ENCODE data around the gene IGFBP5. TPM values are rescaled to one million over a fixed set of nuclear protein-coding genes. Genes with fewer than 3 reads are reported as not detected.

IGFBP5 gene
- total and polyA plus RNA-seq, 10 of the 15 experiments (the other 5 are each of a cell fraction or from before 2014, with no cell fraction given): 2.8 TPM; not detected in 9

GRCh38 chr2:216650626-216651257, 44.6 kb downstream of the IGFBP5 start:
- CTCF ChIA-PET: interaction anchor here (1.2 to 6.0 kb wide), 4 partner anchors 11 to 135 kb away, joined by 3 to 42 read pairs (median 4); no protein-coding TSS in a partner anchor
- Histone ChIP-seq H2AFZ (ENCODE audit: control insufficient read depth, low read depth, low read length) (no peak overlapping the region), H3K4me2 (ENCODE audit: control insufficient read depth, insufficient read depth) (no peak overlapping the region), H3K27me3 (replicated peaks in 1 of 2; ENCODE audit: control insufficient read depth in 2 of 2, insufficient read depth in 2 of 2, low read length in 1 of 2) (peaks cover 0 to 3% of the 10 kb centered on the region in 2 experiments; a peak in 1 of 4 replicates), H3K9ac (ENCODE audit: control insufficient read depth, insufficient read depth, low read length) (no peak overlapping the region), H3K9me3 (replicated peaks; ENCODE audit: control insufficient read depth, insufficient read depth, low read length) (peaks cover 4% of the 10 kb centered on the region; the same call in 1 of the 3 replicates), H3K4me1 (ENCODE audit: control insufficient read depth, insufficient read depth, low read length) (no peaks in the 10 kb centered on the region), H3K27ac (ENCODE audit: control insufficient read depth, insufficient read depth) (no peak overlapping the region), H3K4me3 (no peak overlapping the region), H4K20me1 (ENCODE audit: control insufficient read depth, insufficient read depth) (no peaks in the 10 kb centered on the region), H3K79me2 (ENCODE audit: control insufficient read depth, insufficient read depth, low read length) (no peaks in the 10 kb centered on the region), H3K36me3 (ENCODE audit: control insufficient read depth in 2 of 2, insufficient read depth in 2 of 2, low read length in 1 of 2) (no peaks in the 10 kb centered on the region)
- DNase-seq (ENCODE audit: low read depth, low spot score) (no peak), FAIRE-seq (no peak), ATAC-seq (no peak)
- RAD21 ChIA-PET (ENCODE audit: unreplicated experiment): interaction anchor here (1.2 to 3.2 kb wide), 2 partner anchors 131 to 137 kb away, joined by 3 to 11 read pairs; no protein-coding TSS in a partner anchor
- no TSS peak for BruUV-seq (replicated peaks)
- in situ Hi-C loops (cut with MboI): no loop called here
- 60% methylated on average over 3 of the region's 3 CpGs for WGBS (ENCODE audit: insufficient coverage, insufficient replicate concordance, low lambda C conversion rate, missing lambda C conversion rate)
- SMC1A ChIA-PET (ENCODE audit: uncharacterized antibody, unreplicated experiment): interaction anchor here (0.6 to 2.6 kb wide), 4 partner anchors 12 to 133 kb away, joined by 3 to 13 read pairs (median 4); no protein-coding TSS in a partner anchor
- intact Hi-C loops (cut with micrococcal nuclease; ENCODE audit: unreplicated experiment): no loop called here
- POLR2A ChIA-PET: interaction anchor here (1.4 kb wide), 1 partner anchor 13 kb away, joined by 3 read pairs; no protein-coding TSS in a partner anchor
- peak; percentile 44; the same call in 1 of the 2 replicates for TF ChIP-seq NR2F1 (conservative IDR thresholded peaks at IDR 0.05)
- TF ChIP-seq EZH2 (IDR thresholded peaks at IDR 0.05; ENCODE audit: borderline replicate concordance, control insufficient read depth, low read depth, low read length): no peak
- TF ChIP-seq NBN (IDR thresholded peaks at IDR 0.05): no peak
- TF ChIP-seq ZNF384 (IDR thresholded peaks at IDR 0.05; ENCODE audit: borderline replicate concordance, low read depth, low read length): no peak

GRCh38 chr2:216649574-216649973, 45.8 kb downstream of the IGFBP5 start:
- Histone ChIP-seq H3K36me3 (ENCODE audit: control insufficient read depth in 2 of 2, insufficient read depth in 2 of 2, low read length in 1 of 2) (no peaks in the 10 kb centered on the region), H4K20me1 (ENCODE audit: control insufficient read depth, insufficient read depth) (no peaks in the 10 kb centered on the region), H3K9me3 (replicated peaks; ENCODE audit: control insufficient read depth, insufficient read depth, low read length) (peaks cover 4% of the 10 kb centered on the region; the same call in 1 of the 3 replicates), H3K4me1 (ENCODE audit: control insufficient read depth, insufficient read depth, low read length) (no peaks in the 10 kb centered on the region), H2AFZ (ENCODE audit: control insufficient read depth, low read depth, low read length) (no peak overlapping the region), H3K4me2 (ENCODE audit: control insufficient read depth, insufficient read depth) (no peak overlapping the region), H3K27ac (ENCODE audit: control insufficient read depth, insufficient read depth) (no peak overlapping the region), H3K27me3 (replicated peaks in 1 of 2; ENCODE audit: control insufficient read depth in 2 of 2, insufficient read depth in 2 of 2, low read length in 1 of 2) (peaks cover 0 to 3% of the 10 kb centered on the region in 2 experiments; a peak in 1 of 4 replicates), H3K9ac (ENCODE audit: control insufficient read depth, insufficient read depth, low read length) (no peak overlapping the region), H3K4me3 (no peak overlapping the region), H3K79me2 (ENCODE audit: control insufficient read depth, insufficient read depth, low read length) (no peaks in the 10 kb centered on the region)
- ChIA-PET SMC1A (ENCODE audit: uncharacterized antibody, unreplicated experiment) (interaction anchor here (1.1 to 1.3 kb wide), 2 partner anchors 14 to 128 kb away, joined by 3 to 4 read pairs; no protein-coding TSS in a partner anchor), RAD21 (ENCODE audit: unreplicated experiment) (no interaction called here), POLR2A (no interaction called here), CTCF (interaction anchor here (1.3 to 6.0 kb wide), 2 partner anchors 12 to 130 kb away, joined by 4 to 42 read pairs; no protein-coding TSS in a partner anchor)
- 4% methylated on average over 5 of the region's 5 CpGs for WGBS (ENCODE audit: insufficient coverage, insufficient replicate concordance, low lambda C conversion rate, missing lambda C conversion rate)
- in situ Hi-C loops (cut with MboI): no loop called here
- BruUV-seq (replicated peaks): no TSS peak
- ATAC-seq: no peak
- TF ChIP-seq ZNF384 (IDR thresholded peaks at IDR 0.05; ENCODE audit: borderline replicate concordance, low read depth, low read length) (no peak), NFIC (IDR thresholded peaks at IDR 0.05; ENCODE audit: low read depth, low read length) (no peak), SUPT20H (IDR thresholded peaks at IDR 0.05; ENCODE audit: borderline replicate concordance, control insufficient read depth, low read depth, low read length) (no peak), MTA3 (IDR thresholded peaks at IDR 0.05; ENCODE audit: borderline replicate concordance, low read length) (no peak), NFYA (IDR thresholded peaks at IDR 0.05; ENCODE audit: borderline replicate concordance, low read depth, low read length) (no peak), NRF1 (conservative IDR thresholded peaks at IDR 0.05; ENCODE audit: low read depth, low read length) (no peak), IRF4 (IDR thresholded peaks at IDR 0.05; ENCODE audit: low read depth, low read length) (no peak), ZZZ3 (IDR thresholded peaks at IDR 0.05; ENCODE audit: control insufficient read depth, insufficient read length, low read depth) (no peak), SMARCA5 (IDR thresholded peaks at IDR 0.05) (no peak), BRCA1 (IDR thresholded peaks at IDR 0.05; ENCODE audit: low read depth, low read length) (no peak), SMAD1 (IDR thresholded peaks at IDR 0.05; ENCODE audit: low read depth, partially characterized antibody) (no peak)
- no peak for FAIRE-seq
- intact Hi-C loops (cut with micrococcal nuclease; ENCODE audit: unreplicated experiment): no loop called here
- no peak for DNase-seq (ENCODE audit: low read depth, low spot score)

All from GM12878 (cell line).